ENCODE results near the gene ADAMTSL1. TPM values are rescaled to one million over a fixed set of nuclear protein-coding genes. Genes with fewer than 3 reads are reported as not detected.

The ADAMTSL1 gene
- total and polyA plus RNA-seq, 5 donors from 2014 or later = not detected

DNA sequence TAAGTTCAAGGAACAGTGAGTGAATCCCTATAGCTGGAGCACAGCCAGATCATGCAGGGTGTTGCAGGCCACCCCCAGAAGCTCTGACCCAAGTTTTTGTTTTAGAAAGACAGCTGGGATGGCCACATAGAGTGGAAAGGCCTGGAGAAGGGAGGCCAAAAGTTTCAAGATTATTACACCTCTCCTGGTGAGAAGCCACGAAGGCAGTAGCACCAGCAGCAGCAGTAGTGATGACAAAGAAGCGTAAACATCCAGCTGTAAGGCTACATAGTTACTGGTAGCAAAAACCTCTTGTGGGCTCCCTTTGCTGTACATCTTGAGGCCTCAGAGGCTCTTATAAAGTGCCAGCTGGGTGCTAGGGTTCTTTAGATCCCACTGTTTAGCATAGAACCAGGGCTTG lies 11.8 kb downstream of the ADAMTSL1 start:
- Histone ChIP-seq H3K27ac (ENCODE audit: insufficient read depth, low read length, poor library complexity, severe bottlenecking) (no peak overlapping the region), H3K36me3 (ENCODE audit: control insufficient read depth, insufficient read depth, low read length) (no peaks in the 10 kb centered on the region), H3K4me1 (ENCODE audit: control insufficient read depth, insufficient read depth, low read length, poor library complexity, severe bottlenecking) (no peaks in the 10 kb centered on the region), H3K4me3 (ENCODE audit: low read depth, low read length) (no peak overlapping the region), H3K27me3 (ENCODE audit: control insufficient read depth, insufficient read depth, low read length) (no peaks in the 10 kb centered on the region), H3K9me3 (ENCODE audit: control insufficient read depth in 2 of 2, low read length in 2 of 2) (no peaks in the 10 kb centered on the region)
- no peaks in the 10 kb centered on the region for H3K4me1 Mint-ChIP-seq
- no peak for ATAC-seq (ENCODE audit: low read depth in 2 of 2)
- no peak for DNase-seq
- H3K27ac Mint-ChIP-seq = no peak overlapping the region
- no peaks in the 10 kb centered on the region for H3K36me3 Mint-ChIP-seq
- H3K9me3 Mint-ChIP-seq = peaks cover 0 to 2% (median 0%) of the 10 kb centered on the region in 7 donors
- no peaks in the 10 kb centered on the region for H3K27me3 Mint-ChIP-seq
- no peak overlapping the region for H3K4me3 Mint-ChIP-seq

DNA sequence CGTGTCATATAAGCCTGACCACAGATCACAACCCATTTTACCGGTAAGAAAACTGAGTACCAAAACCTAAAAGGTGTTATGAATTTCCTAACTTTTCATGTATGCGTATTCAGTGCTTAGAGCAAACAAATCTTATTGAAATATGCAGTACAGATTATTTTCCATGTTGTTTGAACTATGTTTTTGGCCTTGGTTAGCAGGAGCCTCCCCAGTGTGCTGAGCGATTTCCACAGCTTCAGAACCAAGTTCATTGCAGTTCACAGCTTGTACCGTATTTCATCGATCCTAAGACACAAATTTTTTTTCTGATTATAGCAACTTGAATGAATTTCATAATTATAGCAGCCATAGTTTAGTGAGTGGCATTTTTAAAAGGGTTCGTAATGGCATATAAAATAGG lies 13.7 kb downstream of the ADAMTSL1 start:
- no peak overlapping the region for H3K27ac Mint-ChIP-seq
- H3K9me3 Mint-ChIP-seq = peaks cover 0 to 2% (median 0%) of the 10 kb centered on the region in 7 donors
- no peaks in the 10 kb centered on the region for H3K27me3 ChIP-seq (ENCODE audit: control insufficient read depth, insufficient read depth, low read length)
- ATAC-seq (ENCODE audit: low read depth in 2 of 2) = no peak
- no peak overlapping the region for H3K4me3 ChIP-seq (ENCODE audit: low read depth, low read length)
- no peak overlapping the region for H3K4me3 Mint-ChIP-seq
- H3K36me3 ChIP-seq (ENCODE audit: control insufficient read depth, insufficient read depth, low read length) = no peaks in the 10 kb centered on the region
- H3K27ac ChIP-seq (ENCODE audit: insufficient read depth, low read length, poor library complexity, severe bottlenecking) = no peak overlapping the region
- no peaks in the 10 kb centered on the region for H3K36me3 Mint-ChIP-seq
- H3K4me1 ChIP-seq (ENCODE audit: control insufficient read depth, insufficient read depth, low read length, poor library complexity, severe bottlenecking) = no peaks in the 10 kb centered on the region
- no peaks in the 10 kb centered on the region for H3K9me3 ChIP-seq (ENCODE audit: control insufficient read depth in 2 of 2, low read length in 2 of 2)
- H3K27me3 Mint-ChIP-seq = no peaks in the 10 kb centered on the region
- DNase-seq = no peak
- H3K4me1 Mint-ChIP-seq = no peaks in the 10 kb centered on the region

- Mint-ChIP-seq H3K27ac (no peak overlapping the region), H3K4me3 (no peak overlapping the region), H3K9me3 (peaks cover 0 to under 1% (median 0%) of the 10 kb centered on the region in 7 donors), H3K4me1 (no peaks in the 10 kb centered on the region), H3K27me3 (no peaks in the 10 kb centered on the region), H3K36me3 (no peaks in the 10 kb centered on the region)
- H3K27me3 ChIP-seq (ENCODE audit: control insufficient read depth, insufficient read depth, low read length) = no peaks in the 10 kb centered on the region
- no peak overlapping the region for H3K4me3 ChIP-seq (ENCODE audit: low read depth, low read length)
- no peak for DNase-seq
- no peaks in the 10 kb centered on the region for H3K9me3 ChIP-seq (ENCODE audit: control insufficient read depth in 2 of 2, low read length in 2 of 2)
- no peak overlapping the region for H3K27ac ChIP-seq (ENCODE audit: insufficient read depth, low read length, poor library complexity, severe bottlenecking)
- H3K36me3 ChIP-seq (ENCODE audit: control insufficient read depth, insufficient read depth, low read length) = no peaks in the 10 kb centered on the region
- ATAC-seq (ENCODE audit: low read depth in 2 of 2) = no peak
- no peaks in the 10 kb centered on the region for H3K4me1 ChIP-seq (ENCODE audit: control insufficient read depth, insufficient read depth, low read length, poor library complexity, severe bottlenecking)
Observed at GRCh38 chr9:18488886-18489285, 14.9 kb downstream of the ADAMTSL1 start.

DNA sequence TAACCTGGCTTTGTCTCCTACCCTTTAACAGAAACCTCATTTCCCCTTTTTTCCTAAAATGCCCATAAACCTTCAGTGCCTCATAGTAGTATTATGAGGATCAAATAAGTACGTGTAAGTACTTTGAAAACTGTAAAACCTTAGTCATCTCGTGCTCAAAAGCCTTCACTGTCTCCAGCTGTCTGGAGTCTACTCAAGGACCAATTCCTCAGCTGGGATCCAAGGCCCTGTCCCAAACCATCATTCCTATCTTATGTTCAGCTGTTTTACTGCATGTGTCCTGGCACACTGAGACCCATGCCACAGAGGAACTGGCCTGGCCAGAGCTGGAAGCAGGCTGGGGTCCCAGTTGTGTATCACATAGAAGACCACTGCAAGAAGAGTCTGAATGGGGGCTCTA lies 15.9 kb downstream of the ADAMTSL1 start:
- no peaks in the 10 kb centered on the region for H3K36me3 ChIP-seq (ENCODE audit: control insufficient read depth, insufficient read depth, low read length)
- no peaks in the 10 kb centered on the region for H3K9me3 ChIP-seq (ENCODE audit: control insufficient read depth in 2 of 2, low read length in 2 of 2)

DNA sequence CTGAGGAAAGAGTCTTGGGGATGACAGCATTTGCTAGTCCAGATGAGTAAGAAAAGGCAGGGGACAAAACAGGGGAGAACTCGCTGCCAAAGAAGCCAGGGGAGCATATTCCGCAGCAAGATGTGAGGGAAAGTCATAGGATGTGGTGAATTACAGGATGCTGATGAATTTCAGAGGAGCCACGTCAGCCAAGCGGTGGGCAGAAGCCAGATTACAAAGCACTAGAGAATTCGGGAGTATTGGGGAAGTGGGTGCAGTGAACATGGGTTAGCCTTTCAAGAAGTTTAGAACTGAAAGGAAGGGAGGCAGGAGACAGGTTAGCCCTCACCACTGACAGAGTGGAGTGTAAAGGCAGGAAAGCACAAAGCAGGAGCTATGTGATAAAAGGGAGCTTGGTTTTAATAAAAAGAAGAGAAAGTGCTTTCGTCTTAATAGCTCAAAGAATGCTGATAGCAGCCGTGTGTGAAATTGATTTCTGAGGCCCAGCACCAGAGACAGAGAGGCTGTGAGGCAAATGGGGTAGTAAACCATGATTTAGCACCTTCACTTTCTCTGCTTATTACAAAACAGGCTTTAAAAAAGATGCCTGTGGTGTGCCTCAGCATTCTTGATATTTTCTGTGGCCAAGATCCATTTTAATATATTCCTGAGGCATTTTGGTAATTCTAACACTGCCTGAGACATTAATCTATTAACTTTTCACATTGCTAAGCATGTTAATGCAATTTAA lies 16.9 kb downstream of the ADAMTSL1 start:
- ATAC-seq (ENCODE audit: low read depth in 2 of 2) (no peak), DNase-seq (no peak)
- H3K4me1 Mint-ChIP-seq = no peaks in the 10 kb centered on the region
- H3K27ac ChIP-seq (ENCODE audit: insufficient read depth, low read length, poor library complexity, severe bottlenecking) = no peak overlapping the region
- no peaks in the 10 kb centered on the region for H3K27me3 ChIP-seq (ENCODE audit: control insufficient read depth, insufficient read depth, low read length)
- no peaks in the 10 kb centered on the region for H3K36me3 Mint-ChIP-seq
- no peaks in the 10 kb centered on the region for H3K27me3 Mint-ChIP-seq
- no peak overlapping the region for H3K4me3 Mint-ChIP-seq
- peaks cover 0 to 1% (median 0%) of the 10 kb centered on the region in 7 donors for H3K9me3 Mint-ChIP-seq
- H3K36me3 ChIP-seq (ENCODE audit: control insufficient read depth, insufficient read depth, low read length) = no peaks in the 10 kb centered on the region
- H3K27ac Mint-ChIP-seq = no peak overlapping the region
- no peaks in the 10 kb centered on the region for H3K9me3 ChIP-seq (ENCODE audit: control insufficient read depth in 2 of 2, low read length in 2 of 2)
- H3K4me1 ChIP-seq (ENCODE audit: control insufficient read depth, insufficient read depth, low read length, poor library complexity, severe bottlenecking) = no peaks in the 10 kb centered on the region
- no peak overlapping the region for H3K4me3 ChIP-seq (ENCODE audit: low read depth, low read length)

More for the DNA sequence above, 15.9 kb downstream of the ADAMTSL1 start:
- no peak overlapping the region for H3K27ac Mint-ChIP-seq
- no peaks in the 10 kb centered on the region for H3K4me1 Mint-ChIP-seq
- DNase-seq (no peak), ATAC-seq (ENCODE audit: low read depth in 2 of 2) (no peak)
- H3K27me3 Mint-ChIP-seq = no peaks in the 10 kb centered on the region
- H3K4me1 ChIP-seq (ENCODE audit: control insufficient read depth, insufficient read depth, low read length, poor library complexity, severe bottlenecking) = no peaks in the 10 kb centered on the region
- H3K36me3 Mint-ChIP-seq = no peaks in the 10 kb centered on the region
- no peak overlapping the region for H3K4me3 ChIP-seq (ENCODE audit: low read depth, low read length)
- H3K27ac ChIP-seq (ENCODE audit: insufficient read depth, low read length, poor library complexity, severe bottlenecking) = no peak overlapping the region
- peaks cover 0 to 1% (median 0%) of the 10 kb centered on the region in 7 donors for H3K9me3 Mint-ChIP-seq
- H3K27me3 ChIP-seq (ENCODE audit: control insufficient read depth, insufficient read depth, low read length) = no peaks in the 10 kb centered on the region
- no peak overlapping the region for H3K4me3 Mint-ChIP-seq

DNA sequence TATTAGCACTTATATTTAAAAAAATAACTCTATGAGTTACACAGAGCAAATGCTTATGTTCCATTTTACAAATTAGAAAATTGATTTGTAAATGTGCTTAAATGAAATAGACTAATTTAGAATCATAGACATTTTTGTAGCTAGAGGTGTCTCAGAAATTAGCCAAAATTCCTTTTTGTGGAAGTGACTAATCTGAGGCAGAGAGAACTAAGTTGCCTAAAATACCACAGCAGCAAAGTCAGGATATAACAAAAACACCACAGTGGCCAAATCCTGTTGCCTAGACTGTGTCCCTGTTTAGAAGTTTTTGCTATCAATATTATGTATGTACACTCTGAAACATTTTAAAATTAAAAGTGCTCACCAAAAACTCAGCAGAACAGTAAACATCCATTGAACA lies 18.7 kb downstream of the ADAMTSL1 start:
- Mint-ChIP-seq H3K9me3 (peaks cover 0 to 2% (median 0%) of the 10 kb centered on the region in 7 donors), H3K27ac (no peak overlapping the region), H3K4me3 (no peak overlapping the region), H3K27me3 (no peaks in the 10 kb centered on the region), H3K36me3 (no peaks in the 10 kb centered on the region), H3K4me1 (no peaks in the 10 kb centered on the region)
- no peaks in the 10 kb centered on the region for H3K4me1 ChIP-seq (ENCODE audit: control insufficient read depth, insufficient read depth, low read length, poor library complexity, severe bottlenecking)
- H3K4me3 ChIP-seq (ENCODE audit: low read depth, low read length) = no peak overlapping the region
- H3K27me3 ChIP-seq (ENCODE audit: control insufficient read depth, insufficient read depth, low read length) = no peaks in the 10 kb centered on the region
- no peak for DNase-seq
- no peak overlapping the region for H3K27ac ChIP-seq (ENCODE audit: insufficient read depth, low read length, poor library complexity, severe bottlenecking)
- H3K36me3 ChIP-seq (ENCODE audit: control insufficient read depth, insufficient read depth, low read length) = no peaks in the 10 kb centered on the region
- no peak for ATAC-seq (ENCODE audit: low read depth in 2 of 2)
- H3K9me3 ChIP-seq (ENCODE audit: control insufficient read depth in 2 of 2, low read length in 2 of 2) = no peaks in the 10 kb centered on the region

DNA sequence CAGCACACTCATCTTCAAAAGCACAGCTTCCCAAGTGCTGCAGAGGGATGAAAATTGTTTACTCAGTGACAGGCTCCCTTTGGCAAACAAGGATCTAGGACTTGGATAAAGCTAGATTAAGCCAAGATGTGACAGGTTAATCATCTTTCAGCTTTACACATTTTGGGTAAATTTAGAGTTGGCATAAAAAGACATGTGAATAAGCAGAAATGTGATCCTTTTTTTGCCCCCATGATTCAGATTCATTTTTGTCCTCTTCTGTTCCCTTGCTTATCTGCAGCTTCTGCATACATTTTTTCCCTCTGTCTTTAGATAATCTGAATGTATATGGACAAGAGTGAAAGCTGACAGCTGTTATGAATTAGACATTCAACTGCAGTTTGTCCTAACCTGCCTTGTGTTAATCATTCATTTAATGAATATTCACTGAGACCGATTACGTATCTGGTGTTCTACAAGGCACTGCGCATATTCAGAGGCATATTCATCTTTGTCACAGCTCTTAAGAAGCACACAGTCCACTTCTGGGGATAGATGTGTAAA lies 19.6 kb downstream of the ADAMTSL1 start:
- H3K4me1 Mint-ChIP-seq = no peaks in the 10 kb centered on the region
- Histone ChIP-seq H3K4me1 (ENCODE audit: control insufficient read depth, insufficient read depth, low read length, poor library complexity, severe bottlenecking) (no peaks in the 10 kb centered on the region), H3K36me3 (ENCODE audit: control insufficient read depth, insufficient read depth, low read length) (no peaks in the 10 kb centered on the region), H3K27me3 (ENCODE audit: control insufficient read depth, insufficient read depth, low read length) (no peaks in the 10 kb centered on the region), H3K27ac (ENCODE audit: insufficient read depth, low read length, poor library complexity, severe bottlenecking) (no peak overlapping the region), H3K9me3 (ENCODE audit: control insufficient read depth in 2 of 2, low read length in 2 of 2) (no peaks in the 10 kb centered on the region), H3K4me3 (ENCODE audit: low read depth, low read length) (no peak overlapping the region)
- H3K36me3 Mint-ChIP-seq = no peaks in the 10 kb centered on the region
- H3K4me3 Mint-ChIP-seq = no peak overlapping the region
- H3K27me3 Mint-ChIP-seq = no peaks in the 10 kb centered on the region
- ATAC-seq (ENCODE audit: low read depth in 2 of 2) = no peak
- peaks cover 0 to 2% (median 0%) of the 10 kb centered on the region in 7 donors for H3K9me3 Mint-ChIP-seq
- DNase-seq = no peak
- H3K27ac Mint-ChIP-seq = no peak overlapping the region

DNA sequence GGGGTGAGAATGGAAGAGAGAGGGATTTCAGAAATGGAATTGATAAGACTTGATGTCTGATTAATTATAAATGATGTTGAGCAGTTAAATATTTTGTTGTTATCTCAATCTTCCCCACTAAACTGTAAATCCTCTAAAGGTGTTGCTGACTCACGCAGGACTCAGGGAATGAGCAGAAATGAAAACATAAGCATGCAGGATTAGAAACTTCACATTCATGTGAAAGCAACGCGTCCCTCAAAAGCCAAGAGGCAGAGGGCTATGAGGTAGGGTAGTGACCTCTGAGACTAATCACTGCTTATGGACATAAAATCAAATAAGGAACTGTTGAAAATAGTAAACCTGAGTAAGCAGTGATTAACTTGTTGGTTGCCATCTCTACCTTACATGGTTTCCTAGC lies 21.1 kb downstream of the ADAMTSL1 start:
- DNase-seq = no peak
- Histone ChIP-seq H3K27me3 (ENCODE audit: control insufficient read depth, insufficient read depth, low read length) (no peaks in the 10 kb centered on the region), H3K27ac (ENCODE audit: insufficient read depth, low read length, poor library complexity, severe bottlenecking) (no peak overlapping the region), H3K36me3 (ENCODE audit: control insufficient read depth, insufficient read depth, low read length) (no peaks in the 10 kb centered on the region), H3K9me3 (ENCODE audit: control insufficient read depth in 2 of 2, low read length in 2 of 2) (no peaks in the 10 kb centered on the region), H3K4me1 (ENCODE audit: control insufficient read depth, insufficient read depth, low read length, poor library complexity, severe bottlenecking) (no peaks in the 10 kb centered on the region), H3K4me3 (ENCODE audit: low read depth, low read length) (no peak overlapping the region)
- no peak for ATAC-seq (ENCODE audit: low read depth in 2 of 2)
- no peak overlapping the region for H3K27ac Mint-ChIP-seq
- no peaks in the 10 kb centered on the region for H3K4me1 Mint-ChIP-seq
- H3K9me3 Mint-ChIP-seq = peaks cover 0 to 2% (median 0%) of the 10 kb centered on the region in 7 donors
- no peak overlapping the region for H3K4me3 Mint-ChIP-seq
- H3K27me3 Mint-ChIP-seq = no peaks in the 10 kb centered on the region
- no peaks in the 10 kb centered on the region for H3K36me3 Mint-ChIP-seq
